HCT116 (cell line): ENCODE data around the gene SHANK3.

Source experiments
- CEBPB ChIP-seq: IDR thresholded peaks from 2 replicates; pipeline ENCODE4 v1.6.1; 2012; ENCODE audit warnings: low read depth
- CTCF ChIP-seq, 3 experiments: fragments of 200-600 bp in 1 of 3; sonication (generic) in 1 of 3; IDR thresholded peaks in 2 of 3; conservative IDR thresholded peaks in 1 of 3; 2 replicates each; pipeline ENCODE4 v1.5.1; 2012 to 2017; ENCODE audit warnings: low read depth in 2 of 3, low read length in 2 of 3, antibody characterized with exemption in 1 of 3, borderline replicate concordance in 1 of 3, control low read depth in 1 of 3, mild to moderate bottlenecking in 1 of 3, mixed read lengths in 1 of 3, mixed run types in 1 of 3, moderate library complexity in 1 of 3; ENCODE audit not compliant: insufficient read depth in 1 of 3
- POLR2A ChIP-seq: IDR thresholded peaks from 2 replicates; pipeline ENCODE4 v1.7.0; 2011; ENCODE audit warnings: borderline replicate concordance; ENCODE audit not compliant: insufficient read depth, insufficient read length; ENCODE audit errors: extremely low read depth
- POLR2AphosphoS5 ChIP-seq: IDR thresholded peaks from 2 replicates; pipeline ENCODE4 v1.6.1; 2011; ENCODE audit warnings: mild to moderate bottlenecking, low read depth, low read length, moderate library complexity
- RAD21 ChIP-seq: IDR thresholded peaks from 2 replicates; pipeline ENCODE4 v1.6.1; 2012; ENCODE audit warnings: low read depth, mild to moderate bottlenecking
- SIN3A ChIP-seq: IDR thresholded peaks from 2 replicates; pipeline ENCODE4 v1.6.1; 2012; ENCODE audit warnings: low read depth
- SRF ChIP-seq: IDR thresholded peaks from 2 replicates; pipeline ENCODE4 v1.6.1; 2012; ENCODE audit warnings: low read depth
- YY1 ChIP-seq: IDR thresholded peaks from 2 replicates; pipeline ENCODE4 v1.6.1; 2011; ENCODE audit warnings: low read length, low read depth, moderate library complexity, mild to moderate bottlenecking; ENCODE audit not compliant: insufficient replicate concordance; ENCODE audit errors: extremely low read depth

- TF ChIP-seq YY1 (no peak), POLR2AphosphoS5 (no peak), CTCF (IDR thresholded peaks at IDR 0.05 in 2 of 3, conservative IDR thresholded peaks at IDR 0.05 in 1 of 3; ENCODE audit: borderline replicate concordance in 1 of 3, insufficient read depth in 1 of 3, low read depth in 2 of 3, low read length in 2 of 3) (no peak), CEBPB (no peak), POLR2A (no peak), RAD21 (no peak), SIN3A (no peak), SRF (no peak)
Measured at GRCh38 chr22:50695421-50696250, 23.0 kb downstream of the SHANK3 start.
